GM21367 (cell line): ENCODE measurements around the gene C19orf44.
A peak's percentile ranks its signal among the peaks of the same experiment; 100 is the strongest.
"Not testable (repeated sequence)": the region's sequence is repeated elsewhere in the genome, so short reads cannot be mapped to it uniquely, and the experiment has no call there.

Source experiments
- ATAC-seq: cut with Tn5 transposase; IDR thresholded peaks from one replicate; pipeline ENCODE4 v1.9.1; 2021; ENCODE audit not compliant: unreplicated experiment

Gene C19orf44

GRCh38 chr19:16466802-16467427, 29.3 kb upstream of the C19orf44 start:
- not testable (repeated sequence) for ATAC-seq

GRCh38 chr19:16467581-16467980, 28.6 kb upstream of the C19orf44 start:
- ATAC-seq: no peak

GRCh38 chr19:16470541-16470910, 25.7 kb upstream of the C19orf44 start:
- no peak for ATAC-seq

GRCh38 chr19:16470911-16471811, 25.0 kb upstream of the C19orf44 start:
- ATAC-seq: peak; percentile 20

- ATAC-seq: not testable (repeated sequence)
Observed at GRCh38 chr19:16472559-16472899, 23.7 kb upstream of the C19orf44 start.

- ATAC-seq: no peak
Observed at GRCh38 chr19:16472992-16473391, 23.2 kb upstream of the C19orf44 start.

- ATAC-seq: no peak
Observed at GRCh38 chr19:16473875-16474392, 22.3 kb upstream of the C19orf44 start.

GRCh38 chr19:16476401-16476800, 19.8 kb upstream of the C19orf44 start:
- ATAC-seq: no peak

GRCh38 chr19:16477311-16477710, 18.9 kb upstream of the C19orf44 start:
- ATAC-seq: no peak

GRCh38 chr19:16482745-16483144, 13.4 kb upstream of the C19orf44 start:
- no peak for ATAC-seq

- ATAC-seq: not testable (repeated sequence)
Observed at GRCh38 chr19:16486476-16486875, 9.7 kb upstream of the C19orf44 start.

GRCh38 chr19:16496613-16496983, 404 bp downstream of the C19orf44 start:
- no peak for ATAC-seq

GRCh38 chr19:16497042-16497441, 848 bp downstream of the C19orf44 start:
- ATAC-seq: no peak

GRCh38 chr19:16497837-16498236, 1.6 kb downstream of the C19orf44 start:
- no peak for ATAC-seq

- ATAC-seq: no peak
Observed at GRCh38 chr19:16504271-16504670, 8.1 kb downstream of the C19orf44 start.

- ATAC-seq: not testable (repeated sequence)
Observed at GRCh38 chr19:16506161-16506560, 10.0 kb downstream of the C19orf44 start.

GRCh38 chr19:16506961-16507360, 10.8 kb downstream of the C19orf44 start:
- ATAC-seq: no peak

- ATAC-seq: no peak
Observed at GRCh38 chr19:16508546-16508945, 12.4 kb downstream of the C19orf44 start.

- no peak for ATAC-seq
Observed at GRCh38 chr19:16509141-16510061, 13.2 kb downstream of the C19orf44 start.

- ATAC-seq: not testable (repeated sequence)
Observed at GRCh38 chr19:16512611-16513010, 16.4 kb downstream of the C19orf44 start.

GRCh38 chr19:16514383-16515019, 18.3 kb downstream of the C19orf44 start:
- ATAC-seq: no peak
